Retinal pigment epithelial cell (primary cell): ENCODE measurements around the gene SH3BGRL2.

Experiments used
- DNase-seq: peaks from one replicate; pipeline ENCODE4 v3.0.0-alpha.2; 2010; ENCODE audit warnings: low read depth
- H3K4me3 ChIP-seq: 2 replicates; pipeline ENCODE4 v1.5.1; 2011; ENCODE audit warnings: mild to moderate bottlenecking, low read length, control low read depth, moderate library complexity
- TF ChIP-seq, protein P1 (sequence below): conservative IDR thresholded peaks from 2 replicates; pipeline ENCODE4 v1.5.1; 2011; ENCODE audit warnings: low read depth, low read length, control low read depth, inconsistent platforms

The SH3BGRL2 gene

GRCh38 chr6:79697430-79697829 lies 66.3 kb downstream of the SH3BGRL2 start:
- TF ChIP-seq, protein P1, sequence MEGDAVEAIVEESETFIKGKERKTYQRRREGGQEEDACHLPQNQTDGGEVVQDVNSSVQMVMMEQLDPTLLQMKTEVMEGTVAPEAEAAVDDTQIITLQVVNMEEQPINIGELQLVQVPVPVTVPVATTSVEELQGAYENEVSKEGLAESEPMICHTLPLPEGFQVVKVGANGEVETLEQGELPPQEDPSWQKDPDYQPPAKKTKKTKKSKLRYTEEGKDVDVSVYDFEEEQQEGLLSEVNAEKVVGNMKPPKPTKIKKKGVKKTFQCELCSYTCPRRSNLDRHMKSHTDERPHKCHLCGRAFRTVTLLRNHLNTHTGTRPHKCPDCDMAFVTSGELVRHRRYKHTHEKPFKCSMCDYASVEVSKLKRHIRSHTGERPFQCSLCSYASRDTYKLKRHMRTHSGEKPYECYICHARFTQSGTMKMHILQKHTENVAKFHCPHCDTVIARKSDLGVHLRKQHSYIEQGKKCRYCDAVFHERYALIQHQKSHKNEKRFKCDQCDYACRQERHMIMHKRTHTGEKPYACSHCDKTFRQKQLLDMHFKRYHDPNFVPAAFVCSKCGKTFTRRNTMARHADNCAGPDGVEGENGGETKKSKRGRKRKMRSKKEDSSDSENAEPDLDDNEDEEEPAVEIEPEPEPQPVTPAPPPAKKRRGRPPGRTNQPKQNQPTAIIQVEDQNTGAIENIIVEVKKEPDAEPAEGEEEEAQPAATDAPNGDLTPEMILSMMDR: no peak
- DNase-seq: no peak
- H3K4me3 ChIP-seq: no peak overlapping the region

GRCh38 chr6:79699606-79700005 lies 68.5 kb downstream of the SH3BGRL2 start:
- TF ChIP-seq, protein P1: no peak
- no peak for DNase-seq

GRCh38 chr6:79702691-79703090 lies 71.6 kb downstream of the SH3BGRL2 start:
- TF ChIP-seq, protein P1: no peak
- DNase-seq: no peak
- no peak overlapping the region for H3K4me3 ChIP-seq

More at GRCh38 chr6:79699606-79700005, 68.5 kb downstream of the SH3BGRL2 start:
- H3K4me3 ChIP-seq: no peak overlapping the region

DNA sequence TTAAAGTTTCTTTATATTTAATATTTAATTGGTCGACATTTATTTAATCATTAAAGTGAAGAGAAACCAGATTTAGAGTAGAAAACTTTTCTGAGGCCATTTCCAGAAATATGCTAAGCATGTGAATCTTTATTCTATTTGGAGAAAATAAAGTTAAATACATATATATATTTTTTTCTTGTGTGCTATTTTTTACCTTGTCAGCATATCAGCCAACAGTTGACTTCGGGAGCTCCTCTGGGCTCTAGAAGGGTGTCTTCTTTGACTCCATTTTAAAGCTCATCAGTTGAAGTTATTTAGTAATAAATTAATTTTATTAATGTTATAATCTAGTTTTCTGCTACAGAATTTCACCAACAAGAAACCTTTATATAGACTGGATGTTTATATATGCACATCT lies 73.1 kb downstream of the SH3BGRL2 start:
- TF ChIP-seq, protein P1: no peak
- H3K4me3 ChIP-seq: no peak overlapping the region
- DNase-seq: no peak

GRCh38 chr6:79705456-79705995 lies 74.4 kb downstream of the SH3BGRL2 start:
- H3K4me3 ChIP-seq: no peak overlapping the region
- DNase-seq: no peak
- TF ChIP-seq, protein P1: no peak

DNA sequence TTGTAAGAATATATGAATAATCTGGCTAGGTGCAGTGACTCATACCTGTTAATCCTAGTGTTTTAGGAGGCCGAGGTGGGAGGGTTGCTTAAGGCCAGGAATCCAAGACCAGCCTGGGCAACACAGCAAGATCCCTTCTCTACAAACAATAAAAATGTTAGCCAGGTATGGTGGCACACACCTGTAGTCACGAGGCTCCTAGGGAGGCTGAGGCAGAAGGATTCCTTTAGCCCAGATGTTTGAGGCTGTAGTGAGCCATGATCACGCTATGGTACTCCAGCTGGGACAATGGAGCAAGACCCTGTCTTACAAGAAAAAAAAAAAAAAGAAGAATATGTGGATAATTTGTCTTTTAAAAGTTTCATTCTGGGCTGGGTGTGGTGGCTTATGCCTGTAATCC lies 75.4 kb downstream of the SH3BGRL2 start:
- no peak for DNase-seq
- no peak overlapping the region for H3K4me3 ChIP-seq
- TF ChIP-seq, protein P1: no peak

DNA sequence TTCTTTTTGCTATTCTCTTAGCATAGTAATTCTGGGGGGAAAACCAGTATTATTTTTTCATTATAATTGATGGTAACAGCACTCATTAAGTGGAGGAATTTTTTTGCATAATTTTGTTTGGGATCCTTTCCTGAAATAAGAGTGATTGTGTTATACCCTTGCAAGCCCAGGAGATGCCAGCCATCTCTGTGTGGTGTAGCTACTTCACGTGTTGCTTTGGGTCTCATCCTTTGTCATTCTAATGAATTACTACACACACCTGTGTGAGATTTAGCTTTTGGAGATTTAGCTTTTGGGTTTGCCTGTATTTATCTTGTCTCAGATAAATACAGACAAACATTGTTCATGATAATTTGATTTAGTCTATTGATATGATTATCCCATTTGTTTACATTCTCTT lies 76.5 kb downstream of the SH3BGRL2 start:
- TF ChIP-seq, protein P1: no peak
- H3K4me3 ChIP-seq: no peak overlapping the region
- DNase-seq: no peak
